GM18909 (cell line): ENCODE results near the gene MTMR11.
"Not testable (repeated sequence)": the region's sequence is repeated elsewhere in the genome, so short reads cannot be mapped to it uniquely, and the experiment has no call there.

Experiments
- ATAC-seq: cut with Tn5 transposase; IDR thresholded peaks from one replicate; pipeline ENCODE4 v1.9.1; 2021; ENCODE audit warnings: mild to moderate bottlenecking; ENCODE audit not compliant: unreplicated experiment, poor library complexity

MTMR11 gene

GRCh38 chr1:149936170-149936991, at the start of gene MTMR11:
Gene MTMR11, minus strand, starts transcription at chr1:149936879. Its CDS starts 232 bp downstream, at chr1:149936647.
- ATAC-seq = no peak

- no peak for ATAC-seq
Measured at GRCh38 chr1:149979972-149980540, 43.4 kb upstream of the MTMR11 start.

- ATAC-seq = no peak
Measured at GRCh38 chr1:149979245-149979971, 42.7 kb upstream of the MTMR11 start.

GRCh38 chr1:149978547-149979023, 41.9 kb upstream of the MTMR11 start:
- ATAC-seq = no peak

GRCh38 chr1:149977345-149977744, 40.7 kb upstream of the MTMR11 start:
- ATAC-seq = no peak

GRCh38 chr1:149972547-149972946, 35.9 kb upstream of the MTMR11 start:
- no peak for ATAC-seq

- no peak for ATAC-seq
Measured at GRCh38 chr1:149967646-149968045, 31.0 kb upstream of the MTMR11 start.

- no peak for ATAC-seq
Measured at GRCh38 chr1:149967041-149967440, 30.4 kb upstream of the MTMR11 start.

GRCh38 chr1:149966405-149966804, 29.7 kb upstream of the MTMR11 start:
- ATAC-seq = no peak

- no peak for ATAC-seq
Measured at GRCh38 chr1:149965440-149965839, 28.8 kb upstream of the MTMR11 start.

- ATAC-seq = no peak
Measured at GRCh38 chr1:149963358-149963757, 26.7 kb upstream of the MTMR11 start.

- ATAC-seq = no peak
Measured at GRCh38 chr1:149962736-149963135, 26.1 kb upstream of the MTMR11 start.

- ATAC-seq = no peak
Measured at GRCh38 chr1:149962039-149962647, 25.5 kb upstream of the MTMR11 start.

GRCh38 chr1:149957548-149957947, 20.9 kb upstream of the MTMR11 start:
- ATAC-seq = not testable (repeated sequence)

GRCh38 chr1:149949911-149950310, 13.2 kb upstream of the MTMR11 start:
- ATAC-seq = no peak

- no peak for ATAC-seq
Measured at GRCh38 chr1:149945206-149945605, 8.5 kb upstream of the MTMR11 start.

- ATAC-seq = no peak
Measured at GRCh38 chr1:149942885-149943284, 6.2 kb upstream of the MTMR11 start.

GRCh38 chr1:149942207-149942606, 5.5 kb upstream of the MTMR11 start:
- ATAC-seq = no peak

- ATAC-seq = no peak
Measured at GRCh38 chr1:149940427-149940826, 3.7 kb upstream of the MTMR11 start.

- ATAC-seq = not testable (repeated sequence)
Measured at GRCh38 chr1:149938668-149939003, 2.0 kb upstream of the MTMR11 start.

- no peak for ATAC-seq
Measured at GRCh38 chr1:149937759-149938158, 1.1 kb upstream of the MTMR11 start.
